A549 treated with CORT108297 at 1 μM for 4 hours (cell line): ENCODE data around the gene SLPI. TPM values are rescaled to one million over a fixed set of nuclear protein-coding genes. Genes with fewer than 3 reads are reported as not detected.

ENCODE experiments used
- total RNA-seq: library from RNA; stranded (reverse); fragments of 200-300 nt; extraction: Qiagen RNA extraction; gene quantifications from 5 replicates; pipeline ENCODE4 v1.2.3, GENCODE V29; 2022

SLPI gene, protein sequence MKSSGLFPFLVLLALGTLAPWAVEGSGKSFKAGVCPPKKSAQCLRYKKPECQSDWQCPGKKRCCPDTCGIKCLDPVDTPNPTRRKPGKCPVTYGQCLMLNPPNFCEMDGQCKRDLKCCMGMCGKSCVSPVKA
- 8.0 to 15.4 TPM (median 10.5 TPM) in 5 replicates for total RNA-seq

DNA sequence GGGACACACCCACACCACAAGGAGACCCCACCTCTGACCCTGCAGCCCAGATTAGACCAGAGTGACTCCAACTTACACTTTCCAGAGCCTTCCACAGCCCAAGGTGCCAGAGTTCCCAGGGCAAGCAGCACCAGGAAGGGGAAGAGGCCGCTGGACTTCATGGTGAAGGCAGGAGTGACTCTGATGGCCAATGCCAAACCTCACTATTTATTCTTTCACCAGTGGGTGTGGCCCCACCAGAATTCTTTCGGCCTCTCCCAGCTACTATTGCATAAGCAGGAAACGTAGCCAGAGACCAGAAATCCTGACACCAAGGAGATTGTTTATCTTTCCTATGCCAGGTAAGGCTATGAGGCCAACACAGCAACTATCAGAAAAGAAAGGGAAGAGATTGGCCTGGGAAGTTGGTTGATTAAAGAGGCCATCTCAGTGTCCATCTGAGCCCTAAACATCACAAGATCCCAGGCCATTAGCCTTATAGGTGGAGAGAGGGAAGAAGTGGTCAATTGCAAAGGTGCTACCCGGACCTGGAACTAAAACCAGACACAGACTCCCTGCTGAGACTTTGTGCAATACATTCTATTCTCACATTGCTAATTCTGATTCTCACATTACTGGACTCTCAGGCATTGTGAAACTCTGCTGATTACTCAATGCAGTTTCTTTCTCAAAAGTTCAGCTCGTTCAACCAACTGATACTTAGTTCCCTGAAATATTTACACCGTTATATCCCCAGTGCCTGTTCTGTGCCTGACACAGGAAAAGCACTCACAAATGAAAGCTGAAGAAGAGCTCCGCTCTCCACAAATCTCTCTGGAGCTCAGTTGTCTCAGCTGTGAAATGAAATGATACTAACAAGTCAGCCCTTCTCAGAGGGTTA lies at the start of gene SLPI:
Gene SLPI (minus strand): TSS at position 182 of the 880 bp plus-strand sequence. CDS start 21 bp downstream, at position 161.

DNA sequence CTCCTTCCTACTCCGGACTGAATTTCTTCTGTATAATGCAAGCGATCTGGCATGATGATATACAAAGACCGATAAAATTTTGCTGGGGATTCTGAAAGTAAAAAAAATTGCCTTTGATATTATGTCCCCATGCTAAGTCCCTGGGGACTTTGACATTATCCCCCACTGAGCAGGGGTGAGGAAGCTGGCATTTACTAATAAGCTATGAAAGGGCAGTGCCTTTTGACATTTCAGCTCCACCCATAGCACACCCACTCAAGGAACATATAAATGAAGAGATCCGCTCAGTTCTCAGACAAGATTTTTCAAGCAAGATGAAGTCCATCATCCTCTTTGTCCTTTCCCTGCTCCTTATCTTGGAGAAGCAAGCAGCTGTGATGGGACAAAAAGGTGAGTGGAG lies 33.3 kb downstream of the SLPI start, which contains the start of gene SEMG2:
Gene SEMG2 (plus strand): TSS at position 298 of the 400 bp plus-strand sequence. CDS start 17 bp downstream, at position 315.

DNA sequence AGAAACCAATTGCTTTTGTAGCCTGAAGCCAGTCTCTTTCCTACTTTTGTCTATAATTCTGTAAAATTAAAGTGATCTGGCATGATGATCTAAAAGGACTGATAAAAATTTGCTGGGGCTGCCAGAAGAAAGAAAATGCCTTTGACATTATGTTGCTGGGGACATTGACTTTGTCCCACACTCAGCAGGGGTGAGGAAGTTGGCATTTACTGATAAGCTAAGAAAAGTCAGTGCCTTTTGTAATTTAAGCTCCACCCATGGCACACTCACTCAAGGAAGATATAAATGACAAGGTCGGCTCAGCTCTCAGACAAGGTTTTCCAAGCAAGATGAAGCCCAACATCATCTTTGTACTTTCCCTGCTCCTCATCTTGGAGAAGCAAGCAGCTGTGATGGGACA lies 47.6 kb downstream of the SLPI start, which contains the start of gene SEMG1:
Gene SEMG1 (plus strand): TSS at position 309 of the 400 bp plus-strand sequence. CDS start 21 bp downstream, at position 330.

Other genes starting within 250 kb of the SLPI start
- gene KCNS1, start 153.4 kb downstream of the SLPI start, total RNA-seq = not detected in 5 replicates
- gene WFDC5, start 139.4 kb downstream of the SLPI start, total RNA-seq = not detected in 5 replicates
- not detected in 5 replicates for gene WFDC12, start 130.1 kb downstream of the SLPI start, total RNA-seq
- gene PI3, start 79.7 kb downstream of the SLPI start, total RNA-seq = 1.8 to 4.2 TPM (median 3.4 TPM) in 5 replicates
- not detected in 5 replicates for gene SEMG1, start 47.5 kb downstream of the SLPI start, total RNA-seq
- not detected in 5 replicates for gene SEMG2, start 33.2 kb downstream of the SLPI start, total RNA-seq
- gene RBPJL, start 52.3 kb upstream of the SLPI start, total RNA-seq = not detected in 5 replicates
- gene MATN4, start 53.7 kb upstream of the SLPI start, total RNA-seq = 0.06 to 0.14 TPM (median 0.12 TPM) in 5 replicates
- gene SDC4, start 93.9 kb upstream of the SLPI start, total RNA-seq = 106 to 130 TPM (median 122 TPM) in 5 replicates
- gene SYS1, start 108.6 kb upstream of the SLPI start, total RNA-seq = 27.4 to 37.0 TPM (median 33.8 TPM) in 5 replicates
- not detected in 5 replicates for gene TP53TG5, start 123.8 kb upstream of the SLPI start, total RNA-seq
- gene DBNDD2, start 153.7 kb upstream of the SLPI start, total RNA-seq = 22.6 to 29.6 TPM (median 26.6 TPM) in 5 replicates
- gene PIGT, start 161.6 kb upstream of the SLPI start, total RNA-seq = 85.4 to 103 TPM (median 97.4 TPM) in 5 replicates
- gene WFDC2, start 215.2 kb upstream of the SLPI start, total RNA-seq = 0.20 to 0.23 TPM in 2 of 5 replicates, not detected in the others